Endothelial cell of umbilical vein (primary cell): ENCODE results near the gene ERICH3. TPM values are rescaled to one million over a fixed set of nuclear protein-coding genes. Genes with fewer than 3 reads are reported as not detected.

ENCODE experiments used
- BruUV-seq: library from RNA; stranded (reverse); fragments of 400-500 nt; replicated peaks from 2 replicates; lab custom pipeline; 2021; lab: Mats Ljungman, UMichigan
- CTCF ChIA-PET: fragments of 300-600, 350-600 bp; sonication (Branson Sonifier 250); formaldehyde crosslinking; loops from one replicate; lab custom pipeline; 2021; ENCODE audit warnings: antibody characterized with exemption, inconsistent platforms; lab: Charles Lee
- POLR2A ChIA-PET: fragments of 300-600, 350-600 bp; sonication (Branson Sonifier 250); formaldehyde crosslinking; loops from one replicate; lab custom pipeline; 2021; ENCODE audit warnings: antibody characterized with exemption, inconsistent platforms; lab: Charles Lee
- DNase-seq: peaks from one replicate; pipeline ENCODE4 v3.0.0-alpha.2; 2011; ENCODE audit warnings: low read depth, low spot score
- FAIRE-seq: peaks from 2 replicates; lab custom pipeline; 2011; peaks lifted over from hg19 to GRCh38; lab: Jason Lieb, UNC
- H2AFZ ChIP-seq: 2 replicates; pipeline ENCODE4 v1.6.0; 2012; ENCODE audit warnings: low read depth, low read length, control low read depth, inconsistent platforms
- H3K27ac ChIP-seq: 2 replicates; pipeline ENCODE4 v1.5.1; 2011; ENCODE audit warnings: low read depth, mild to moderate bottlenecking, control low read depth, low read length, moderate library complexity; ENCODE audit not compliant: insufficient read depth
- H3K27me3 ChIP-seq, 2 experiments: 2 replicates each; pipeline versions ENCODE4 v1.6.0 to v1.6.1; 2011; ENCODE audit warnings: low read length in 2 of 2, mixed read lengths in 1 of 2; ENCODE audit not compliant: control insufficient read depth in 2 of 2, insufficient read depth in 2 of 2
- H3K36me3 ChIP-seq, 2 experiments: 2 replicates in 1 of 2; 3 replicates in 1 of 2; pipeline ENCODE4 v1.5.1; 2011; ENCODE audit warnings: low read length in 2 of 2, mild to moderate bottlenecking in 1 of 2, moderate library complexity in 1 of 2; ENCODE audit not compliant: control insufficient read depth in 2 of 2, insufficient read depth in 2 of 2; ENCODE audit errors: extremely low read depth in 1 of 2
- H3K4me1 ChIP-seq: 3 replicates; pipeline ENCODE4 v1.5.1; 2011; ENCODE audit warnings: mild to moderate bottlenecking, low read length; ENCODE audit not compliant: control insufficient read depth, insufficient read depth; ENCODE audit errors: extremely low read depth
- H3K4me2 ChIP-seq: 2 replicates; pipeline ENCODE4 v1.6.1; 2011; ENCODE audit warnings: low read length, control low read depth, mixed read lengths; ENCODE audit not compliant: insufficient read depth
- H3K4me3 ChIP-seq, 3 experiments: fragments of 200-600 bp in 1 of 3; sonication (generic), shearing (Covaris generic) in 1 of 3; replicated peaks in 1 of 3; 2 replicates each; pipeline ENCODE4 v1.5.1; 2011 to 2016; ENCODE audit warnings: control low read depth in 3 of 3, low read length in 3 of 3, mild to moderate bottlenecking in 2 of 3, inconsistent platforms in 1 of 3, low read depth in 1 of 3, moderate library complexity in 1 of 3; ENCODE audit not compliant: insufficient read depth in 1 of 3
- H3K79me2 ChIP-seq: 2 replicates; pipeline ENCODE4 v1.6.0; 2012; ENCODE audit warnings: low read length, inconsistent platforms; ENCODE audit not compliant: control insufficient read depth, insufficient read depth
- H3K9ac ChIP-seq: replicated peaks from 2 replicates; pipeline ENCODE3; 2011; ENCODE audit warnings: low read length, control low read depth; ENCODE audit not compliant: insufficient read depth; ENCODE audit errors: extremely low read depth
- H3K9me1 ChIP-seq: replicated peaks from 3 replicates; pipeline ENCODE4 v1.6.0; 2011; ENCODE audit warnings: mild to moderate bottlenecking, low read length; ENCODE audit not compliant: control insufficient read depth, insufficient read depth; ENCODE audit errors: extremely low read depth
- H3K9me3 ChIP-seq: replicated peaks from 2 replicates; pipeline ENCODE4 v1.5.1; 2012; ENCODE audit warnings: low read length, inconsistent platforms; ENCODE audit not compliant: control insufficient read depth, insufficient read depth
- H4K20me1 ChIP-seq: replicated peaks from 2 replicates; pipeline ENCODE3; 2011; ENCODE audit warnings: mild to moderate bottlenecking, low read length; ENCODE audit not compliant: control insufficient read depth, insufficient read depth; ENCODE audit errors: extremely low read depth
- CTCF ChIP-seq, 2 donors: IDR thresholded peaks; 1 replicate in 1 of 2; 2 replicates in 1 of 2; pipeline ENCODE4 v1.5.1; 2011; ENCODE audit warnings: low read length in 2 of 2, mild to moderate bottlenecking in 2 of 2, moderate library complexity in 2 of 2, control low read depth in 1 of 2, inconsistent platforms in 1 of 2, low read depth in 1 of 2; ENCODE audit not compliant: insufficient read depth in 1 of 2; ENCODE audit errors: extremely low read depth in 1 of 2
- EZH2 ChIP-seq: IDR thresholded peaks from 2 replicates; pipeline ENCODE4 v1.6.1; 2012; ENCODE audit warnings: borderline replicate concordance, low read depth, mild to moderate bottlenecking, moderate library complexity, low read length, inconsistent platforms; ENCODE audit not compliant: severe bottlenecking
- FOS ChIP-seq: IDR thresholded peaks from 2 replicates; pipeline ENCODE4 v1.6.1; 2011; ENCODE audit warnings: mild to moderate bottlenecking, low read length, moderate library complexity, borderline replicate concordance; ENCODE audit not compliant: insufficient read depth
- GATA2 ChIP-seq: IDR thresholded peaks from 2 replicates; pipeline ENCODE4 v1.7.0; 2011; ENCODE audit warnings: low read depth, mild to moderate bottlenecking, moderate library complexity, mixed read lengths, low read length; ENCODE audit not compliant: insufficient read length, insufficient read depth
- JUN ChIP-seq: IDR thresholded peaks from 2 replicates; pipeline ENCODE4 v1.6.1; 2011; ENCODE audit warnings: borderline replicate concordance, low read depth; ENCODE audit not compliant: insufficient read length, insufficient read depth
- MYC ChIP-seq: IDR thresholded peaks from one replicate; pipeline ENCODE4 v1.6.1; 2011; ENCODE audit warnings: mild to moderate bottlenecking, low read depth, low read length
- POLR2A ChIP-seq: IDR thresholded peaks from 2 replicates; pipeline ENCODE4 v1.6.1; 2012; ENCODE audit warnings: low read depth, mild to moderate bottlenecking, control low read depth, low read length
- POLR2AphosphoS5 ChIP-seq: IDR thresholded peaks from 2 replicates; pipeline ENCODE4 v1.6.1; 2012; ENCODE audit warnings: low read depth, mild to moderate bottlenecking, control low read depth, low read length, moderate library complexity; ENCODE audit not compliant: insufficient read depth
- dilution Hi-C: fragments of 300-500 bp; cut with MboI; formaldehyde crosslinking; loops from one replicate; pipeline ENCODE4 v1.15.0; 2019; ENCODE audit warnings: low sequenced_read_pairs; ENCODE audit not compliant: extremely low pct_ligation_motif_present
- intact Hi-C: fragments of 100-400 bp; cut with micrococcal nuclease; formaldehyde crosslinking; loops from one replicate; pipeline ENCODE4 v1.10.0; 2022
- polyA plus RNA-seq, 4 experiments: library from polyadenylated mRNA; depleted of rRNA in 3 of 4; stranded (reverse) in 3 of 4; unstranded in 1 of 4; fragments of >200 nt; gene quantifications; 2 replicates each; pipeline versions ENCODE4 v1.2.1 to v1.2.3, GENCODE V29; 2011 to 2012; ENCODE audit warnings: missing spikeins in 1 of 4
- total RNA-seq: library from RNA; stranded (reverse); gene quantifications from 2 replicates; pipeline ENCODE4 v1.2.3, GENCODE V29; 2021
- TF ChIP-seq, protein P1 (sequence below): IDR thresholded peaks from 2 replicates; pipeline ENCODE4 v1.6.1; 2011; ENCODE audit not compliant: insufficient read depth, insufficient read length

ERICH3 gene
- total and polyA plus RNA-seq, 2 donors (not counting 3 experiments of a cell fraction or from before 2014, with no cell fraction given) = not detected

DNA sequence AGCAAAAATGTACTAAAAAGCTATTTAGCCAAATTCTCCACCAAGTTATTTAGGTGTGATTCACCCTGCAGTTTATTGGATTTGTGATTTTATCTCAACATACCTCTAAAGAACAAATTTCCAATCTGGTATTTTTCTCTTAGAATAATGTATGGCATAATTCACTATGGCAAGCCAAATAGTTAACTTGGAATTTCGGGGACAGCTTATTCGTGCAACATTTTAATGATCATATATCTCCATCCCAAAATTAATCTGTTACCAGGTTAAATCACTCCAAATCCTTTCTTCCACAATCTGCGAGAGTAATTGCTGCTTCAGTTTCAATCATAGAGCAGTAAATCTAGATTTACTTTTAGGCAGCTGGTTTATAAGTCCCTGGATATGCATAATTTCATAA is 53.4 kb downstream of the ERICH3 start:
- dilution Hi-C loops (no loop called here), intact Hi-C loops (no loop called here)
- BruUV-seq = no TSS peak
- H2AFZ ChIP-seq = no peak overlapping the region
- H3K4me3 ChIP-seq = no peak overlapping the region
- H3K9me1 ChIP-seq = no peaks in the 10 kb centered on the region
- FAIRE-seq = no peak
- H3K79me2 ChIP-seq = no peaks in the 10 kb centered on the region
- H4K20me1 ChIP-seq = no peaks in the 10 kb centered on the region
- POLR2A ChIA-PET = no interaction called here
- DNase-seq = no peak
- no peaks in the 10 kb centered on the region for H3K36me3 ChIP-seq
- TF ChIP-seq FOS (no peak), MYC (no peak)
- no peak overlapping the region for H3K9ac ChIP-seq
- no peak overlapping the region for H3K27ac ChIP-seq
- no peaks in the 10 kb centered on the region for H3K9me3 ChIP-seq
- H3K4me1 ChIP-seq = no peaks in the 10 kb centered on the region
- CTCF ChIA-PET = no interaction called here
- no peaks in the 10 kb centered on the region for H3K27me3 ChIP-seq
- no peak overlapping the region for H3K4me2 ChIP-seq

DNA sequence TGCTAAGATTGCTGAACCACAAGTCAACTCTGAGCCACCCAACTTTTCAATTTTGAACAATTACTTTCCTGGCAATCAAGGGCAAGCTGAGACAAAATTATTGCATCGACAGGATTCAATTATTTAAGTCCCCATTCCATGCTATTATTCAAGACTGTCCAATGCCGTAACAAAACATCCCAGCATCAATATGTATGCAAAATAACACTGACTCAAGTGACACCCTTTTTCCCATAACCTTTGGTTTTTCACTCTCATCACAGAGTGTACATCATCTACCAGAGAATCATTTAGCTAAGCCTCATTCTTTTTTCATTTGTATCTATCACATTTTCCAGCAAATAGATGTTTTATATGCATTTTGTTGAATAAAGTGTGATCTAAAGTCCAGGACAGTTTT is 54.6 kb downstream of the ERICH3 start:
- no peak overlapping the region for H3K4me3 ChIP-seq
- H2AFZ ChIP-seq = no peak overlapping the region
- POLR2A ChIA-PET = no interaction called here
- FAIRE-seq (no peak), DNase-seq (no peak)
- no peaks in the 10 kb centered on the region for H3K9me3 ChIP-seq
- H3K36me3 ChIP-seq = no peaks in the 10 kb centered on the region
- TF ChIP-seq POLR2AphosphoS5 (no peak), FOS (no peak), JUN (no peak), GATA2 (no peak), EZH2 (no peak), POLR2A (no peak), CTCF (IDR thresholded peaks at IDR 0.05; ENCODE audit: extremely low read depth in 1 of 2, insufficient read depth in 1 of 2, low read depth in 1 of 2, low read length in 2 of 2) (no peak), MYC (no peak)
- TF ChIP-seq, protein P1, sequence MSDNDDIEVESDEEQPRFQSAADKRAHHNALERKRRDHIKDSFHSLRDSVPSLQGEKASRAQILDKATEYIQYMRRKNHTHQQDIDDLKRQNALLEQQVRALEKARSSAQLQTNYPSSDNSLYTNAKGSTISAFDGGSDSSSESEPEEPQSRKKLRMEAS = no peak
- no peak overlapping the region for H3K9ac ChIP-seq
- no peaks in the 10 kb centered on the region for H3K4me1 ChIP-seq
- dilution Hi-C loops = no loop called here
- no peaks in the 10 kb centered on the region for H3K79me2 ChIP-seq
- no peaks in the 10 kb centered on the region for H3K27me3 ChIP-seq
- CTCF ChIA-PET = no interaction called here
- no TSS peak for BruUV-seq
- intact Hi-C loops = no loop called here
- no peak overlapping the region for H3K4me2 ChIP-seq
- H4K20me1 ChIP-seq = no peaks in the 10 kb centered on the region
- no peak overlapping the region for H3K27ac ChIP-seq
- no peaks in the 10 kb centered on the region for H3K9me1 ChIP-seq
